Measurements from ENCODE around the gene AFF3.

GRCh38 chr2:99695944-99696253 lies 446.5 kb downstream of the AFF3 start:
- TF ChIP-seq POLR2AphosphoS5 (IDR thresholded peaks at IDR 0.05) (no peak), CTCF (IDR thresholded peaks at IDR 0.05) (no peak), POLR2A (IDR thresholded peaks at IDR 0.05) (no peak)
